Activated CD8-positive, alpha-beta memory T cell treated with anti-CD3 and anti-CD28 coated beads for 1 hour (primary cell): ENCODE data around the gene LIMK1.
"Not testable (repeated sequence)": the region's sequence is repeated elsewhere in the genome, so short reads cannot be mapped to it uniquely, and the experiment has no call there.

ENCODE experiments used
- DNase-seq, 2 donors: peaks; one replicate each; pipeline ENCODE4 v3.0.0-alpha.2; 2020; ENCODE audit warnings: low read depth in 1 of 2; ENCODE audit errors: extremely low read depth in 1 of 2

The LIMK1 gene

DNA sequence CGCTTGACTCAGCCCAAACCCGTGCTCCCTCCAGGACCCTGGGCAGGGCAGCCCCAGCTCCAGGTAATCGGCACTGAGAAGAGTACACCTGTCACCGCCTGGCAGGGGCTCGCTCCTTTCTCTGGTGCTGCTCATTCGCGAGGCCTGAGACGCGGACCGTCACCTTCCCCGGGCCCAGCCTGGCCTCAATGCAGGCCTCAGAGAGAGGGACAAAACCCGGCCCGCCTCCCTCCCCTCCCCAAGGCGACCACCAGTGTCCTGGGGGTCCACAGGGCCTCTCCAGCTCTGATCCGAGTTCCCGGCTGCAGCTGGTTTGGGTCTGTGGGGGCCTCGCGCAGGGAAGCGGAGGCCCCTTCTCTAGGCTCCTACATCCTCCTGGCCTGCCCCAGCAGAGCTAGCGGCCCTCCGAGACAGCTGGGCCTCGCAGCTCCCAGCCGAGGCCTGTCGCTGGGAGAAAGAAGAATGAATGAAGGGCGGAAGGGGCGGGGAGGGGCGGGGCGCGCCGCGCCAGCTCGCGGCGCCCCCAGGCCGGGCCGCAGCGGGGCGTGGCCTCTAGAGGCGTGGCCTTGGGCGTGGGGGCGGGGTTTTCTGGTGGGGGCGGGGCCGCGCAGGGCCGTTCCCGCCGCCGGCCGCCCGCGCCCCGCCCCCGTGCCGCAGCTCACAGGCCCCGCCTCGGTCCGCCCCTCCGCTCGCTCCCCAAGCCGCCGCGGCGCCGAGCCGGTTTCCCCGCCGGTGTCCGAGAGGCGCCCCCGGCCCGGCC lies at the start of gene LIMK1:
TSS of gene LIMK1 (plus strand) at position 688 of the 760 bp plus-strand sequence. CDS start 187 bp downstream, outside the sequence.
- DNase-seq: peak; percentile 44 to 77

DNA sequence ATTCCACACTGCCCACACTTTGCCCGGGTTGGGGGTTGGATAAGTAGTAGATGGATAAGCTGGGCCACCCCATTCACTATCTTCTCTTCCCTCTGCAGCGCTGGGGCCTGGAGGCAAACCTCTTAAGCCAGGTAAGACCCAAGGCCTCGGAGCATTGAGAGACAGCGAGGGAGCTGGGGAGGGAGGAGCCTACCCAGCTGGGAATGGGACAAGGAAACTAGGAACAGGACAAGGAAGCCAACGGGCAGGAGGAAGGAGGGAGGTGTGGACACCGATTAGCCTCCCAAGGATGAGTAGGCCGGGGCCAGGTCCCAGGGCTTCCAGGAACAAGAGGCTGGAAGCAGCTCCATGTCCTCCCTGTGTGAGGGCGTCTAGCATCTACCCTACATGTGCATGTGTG lies 46.0 kb upstream of the LIMK1 start:
- DNase-seq: no peak

DNA sequence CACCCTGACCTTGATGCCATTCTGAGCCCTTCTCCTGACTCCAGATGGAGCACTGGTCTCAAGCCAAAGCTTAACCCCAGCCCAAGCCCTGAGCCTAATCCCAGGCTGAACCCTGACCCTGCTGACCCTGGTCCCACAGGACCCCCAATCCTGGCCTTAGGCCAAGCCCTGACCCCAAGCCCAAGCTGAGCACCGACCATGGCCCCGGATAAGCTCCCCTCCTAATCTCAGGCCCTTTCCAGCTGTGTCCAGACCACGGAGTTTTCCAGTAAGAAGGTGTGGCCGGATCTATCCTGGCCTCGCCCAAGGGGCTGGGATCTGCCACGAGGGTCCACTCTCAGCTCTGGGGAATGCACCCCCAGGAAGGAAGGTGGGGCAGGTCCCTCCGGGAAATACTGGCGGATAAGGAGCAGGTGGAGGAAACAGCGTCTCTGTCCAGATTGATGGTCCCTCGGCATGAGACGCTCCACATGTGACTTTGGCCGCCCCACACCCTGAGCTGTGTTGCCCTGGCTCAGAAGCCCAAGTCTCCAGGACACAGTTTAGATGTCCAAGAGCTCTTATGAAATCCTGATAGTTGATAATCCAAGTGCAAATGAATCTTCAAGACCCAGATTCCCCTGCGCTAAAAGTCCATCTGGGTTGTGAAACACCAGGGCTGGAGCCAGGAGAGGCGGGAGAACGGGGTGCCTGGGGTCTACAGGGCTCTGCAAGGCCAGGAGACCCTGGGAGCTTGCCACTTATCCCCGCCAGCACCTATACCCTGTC lies 45.2 kb upstream of the LIMK1 start:
- no peak for DNase-seq

GRCh38 chr7:74039337-74039736 lies 44.3 kb upstream of the LIMK1 start:
- DNase-seq: no peak

DNA sequence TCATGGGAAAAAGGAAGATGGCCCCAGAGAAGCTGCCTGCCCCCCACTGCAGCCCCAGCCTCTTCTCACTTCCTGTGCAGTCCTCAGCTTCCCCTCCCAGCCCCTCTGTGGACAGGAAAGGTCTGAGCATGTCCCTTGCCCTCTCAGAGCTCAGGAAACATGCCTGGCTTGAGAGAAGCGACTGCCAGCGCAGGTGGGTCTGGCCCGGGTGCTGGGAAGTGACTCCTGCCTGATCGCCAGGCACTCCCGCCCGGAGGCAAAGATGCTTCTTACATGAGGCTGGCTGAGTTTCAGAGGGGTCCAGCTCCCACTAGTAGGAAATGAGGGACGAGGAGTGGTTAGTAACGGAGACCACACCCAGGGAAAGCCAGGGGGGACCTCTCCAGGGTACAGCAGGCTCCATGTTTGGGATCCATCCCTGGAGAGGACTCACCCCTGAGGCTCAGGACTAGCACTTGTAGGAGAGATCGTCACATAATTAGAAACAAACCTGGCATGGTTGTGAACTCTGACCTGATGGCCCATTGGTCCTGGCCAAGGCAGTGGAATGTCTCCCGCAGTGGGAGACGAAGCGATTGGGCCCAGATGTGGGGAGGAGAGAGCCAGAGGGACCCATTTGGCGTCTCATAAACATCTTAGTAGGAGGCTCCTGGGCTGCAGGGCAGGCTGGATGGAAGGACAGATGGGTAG lies 43.4 kb upstream of the LIMK1 start:
- no peak for DNase-seq

GRCh38 chr7:74040791-74041520 lies 42.6 kb upstream of the LIMK1 start:
- no peak for DNase-seq

GRCh38 chr7:74042746-74043522 lies 40.7 kb upstream of the LIMK1 start:
- DNase-seq: no peak

- no peak for DNase-seq
Observed at GRCh38 chr7:74043523-74043951, 40.1 kb upstream of the LIMK1 start.

- no peak for DNase-seq
Observed at GRCh38 chr7:74044366-74045350, 38.9 kb upstream of the LIMK1 start.

DNA sequence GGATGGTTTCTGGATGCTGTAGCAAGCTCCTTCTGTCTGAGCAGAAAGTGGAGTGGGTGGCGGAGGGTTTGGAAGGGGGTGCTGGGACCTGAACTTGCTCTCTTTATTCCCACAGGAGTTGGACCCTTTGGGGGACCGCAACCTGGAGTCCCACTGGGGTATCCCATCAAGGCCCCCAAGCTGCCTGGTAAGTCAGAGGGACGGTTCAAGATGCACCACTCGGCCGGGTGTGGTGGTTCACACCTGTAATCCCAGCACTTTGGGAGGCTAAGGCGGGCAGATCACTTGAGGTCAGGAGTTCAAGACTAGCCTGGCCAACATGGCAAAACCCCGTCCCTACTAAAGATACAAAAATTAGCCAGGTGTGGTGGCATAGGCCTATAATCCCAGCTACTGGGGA lies 37.0 kb upstream of the LIMK1 start:
- not testable (repeated sequence) for DNase-seq

DNA sequence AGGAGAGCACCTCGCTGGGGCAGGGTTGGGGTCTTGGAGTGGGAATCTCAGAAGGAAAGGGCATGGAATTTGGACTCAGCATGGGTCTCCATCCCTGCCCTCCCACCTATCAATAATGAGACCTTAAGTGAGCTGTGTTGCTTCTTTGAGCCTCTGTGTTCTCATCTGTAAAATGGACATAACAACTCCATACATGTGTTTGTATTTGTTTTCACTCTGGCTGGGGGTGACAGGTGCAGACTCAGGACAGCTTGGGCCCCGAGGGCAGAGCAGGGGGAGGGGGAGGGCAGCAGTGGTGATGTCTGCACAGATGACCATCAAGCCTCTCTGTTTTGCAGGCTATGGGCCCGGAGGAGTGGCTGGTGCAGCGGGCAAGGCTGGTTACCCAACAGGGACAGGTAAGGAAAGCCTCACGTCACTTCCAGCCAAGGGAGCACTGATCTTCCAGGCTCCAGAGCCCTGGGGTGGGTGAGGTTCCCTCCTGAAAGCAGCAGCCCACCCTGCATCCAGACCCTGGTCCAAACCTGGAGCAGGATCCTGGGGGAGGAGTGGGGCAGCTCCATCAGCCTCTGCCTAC lies 35.7 kb upstream of the LIMK1 start:
- no peak for DNase-seq

DNA sequence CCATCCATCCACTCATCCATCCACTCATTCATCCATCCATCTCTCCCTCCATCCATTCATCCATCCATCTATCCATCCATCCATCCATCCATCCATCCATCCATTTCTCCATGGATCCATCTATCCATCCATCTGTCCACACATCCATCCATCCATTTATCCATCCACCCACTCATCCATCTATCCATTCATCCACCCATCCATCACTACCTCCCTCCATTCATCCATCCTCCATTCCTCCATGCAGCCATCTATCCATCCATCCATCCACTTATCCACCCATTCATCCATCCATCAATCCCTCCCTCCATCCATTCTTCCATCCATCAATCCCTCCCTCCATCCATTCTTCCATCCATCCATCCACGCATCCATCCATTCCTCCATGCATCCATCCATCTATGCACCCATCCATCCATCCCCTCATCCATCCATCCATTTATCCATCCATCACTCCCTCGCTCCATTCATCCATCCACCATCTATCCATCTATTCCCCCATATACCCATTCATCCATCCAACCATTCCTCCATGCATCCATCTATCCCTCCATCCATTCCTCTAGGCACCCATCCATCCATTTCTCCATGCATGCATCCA lies 34.5 kb upstream of the LIMK1 start:
- DNase-seq: no peak

DNA sequence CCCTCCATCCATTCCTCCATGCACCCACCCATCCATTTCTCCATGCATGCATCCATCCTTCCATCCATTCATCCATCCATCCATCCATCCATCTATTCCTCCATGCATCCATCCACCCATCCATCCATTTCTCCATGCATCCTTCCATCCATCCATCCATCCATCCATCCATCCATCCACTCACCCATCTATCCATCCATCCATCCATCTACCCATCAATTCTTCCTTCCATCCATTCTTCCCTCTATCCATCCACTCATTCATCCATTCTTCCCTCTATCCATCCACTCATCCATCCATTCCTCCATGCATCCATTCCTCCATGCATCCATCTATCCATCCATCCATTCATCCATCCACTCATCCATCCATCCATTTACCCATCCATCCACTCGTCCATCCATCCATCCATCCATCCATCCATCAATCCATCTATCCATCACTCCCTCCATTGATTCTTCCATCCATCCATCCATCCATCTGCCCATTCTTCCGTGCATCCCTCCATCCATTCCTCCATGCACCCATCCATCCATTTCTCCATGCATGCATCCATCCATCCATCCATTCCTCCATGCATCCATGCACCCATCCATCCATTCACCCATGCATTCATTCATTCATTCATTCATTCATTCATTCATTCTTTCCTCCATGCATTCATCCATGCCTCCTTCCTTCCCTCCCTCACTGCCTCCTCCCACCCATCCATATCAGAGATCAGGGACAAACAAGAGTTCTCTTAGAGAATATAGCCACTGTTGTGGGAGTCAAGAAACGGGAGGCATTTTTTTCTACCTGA lies 33.4 kb upstream of the LIMK1 start:
- no peak for DNase-seq

GRCh38 chr7:74051193-74051592 lies 32.4 kb upstream of the LIMK1 start:
- no peak for DNase-seq

GRCh38 chr7:74051629-74052410 lies 31.8 kb upstream of the LIMK1 start:
- no peak for DNase-seq

DNA sequence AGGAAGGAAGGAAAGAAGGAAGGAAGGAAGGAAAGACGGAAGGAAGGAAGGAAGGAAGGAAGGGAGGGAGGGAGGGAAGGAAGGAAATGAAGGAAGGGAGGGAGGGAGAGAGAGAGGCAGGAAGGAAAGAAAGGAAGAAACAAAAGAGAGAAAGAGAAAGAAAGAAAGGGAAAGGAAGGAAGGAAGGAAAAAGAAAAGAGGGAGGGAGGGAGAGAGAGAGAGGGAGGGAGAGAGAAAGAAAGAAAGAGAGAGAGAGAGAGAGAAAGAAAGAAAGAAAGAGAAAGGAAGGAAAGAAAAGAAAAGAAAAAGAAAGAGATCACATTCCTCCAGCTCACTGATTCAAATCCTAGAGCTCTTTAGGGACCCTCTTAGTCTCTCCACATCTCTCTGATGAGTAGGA lies 31.0 kb upstream of the LIMK1 start:
- DNase-seq: no peak
